GM20000 (cell line): ENCODE data around the gene VAMP5.
"Not testable (repeated sequence)": the region's sequence is repeated elsewhere in the genome, so short reads cannot be mapped to it uniquely, and the experiment has no call there.

Source experiments
- DNase-seq: peaks from one replicate; pipeline ENCODE4 v3.0.0; 2012; ENCODE audit warnings: low spot score
- CTCF ChIP-seq: IDR thresholded peaks from 2 replicates; pipeline ENCODE4 v1.5.1; 2012; ENCODE audit warnings: mild to moderate bottlenecking, control low read depth; ENCODE audit errors: extremely low read depth, missing control alignments

VAMP5 gene

GRCh38 chr2:85540133-85540648 is 44.0 kb upstream of the VAMP5 start:
- TF ChIP-seq CTCF, result no peak
- no peak for DNase-seq

DNA sequence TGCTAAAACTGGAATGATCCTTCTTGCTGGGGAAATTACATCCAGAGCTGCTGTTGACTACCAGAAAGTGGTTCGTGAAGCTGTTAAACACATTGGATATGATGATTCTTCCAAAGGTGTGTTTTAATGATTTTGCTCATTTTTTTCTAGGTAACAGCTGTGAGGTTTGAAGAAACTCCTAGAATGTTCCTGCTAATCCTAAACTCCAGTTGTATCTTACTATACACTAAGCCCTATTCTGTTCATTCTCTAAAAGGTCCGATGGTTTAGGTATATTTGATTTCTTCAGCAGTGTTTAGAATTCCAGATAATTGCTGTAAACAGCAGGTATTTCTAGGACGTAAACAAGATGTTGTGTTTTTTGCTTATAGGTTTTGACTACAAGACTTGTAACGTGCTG is 43.0 kb upstream of the VAMP5 start:
- no peak for DNase-seq

DNA sequence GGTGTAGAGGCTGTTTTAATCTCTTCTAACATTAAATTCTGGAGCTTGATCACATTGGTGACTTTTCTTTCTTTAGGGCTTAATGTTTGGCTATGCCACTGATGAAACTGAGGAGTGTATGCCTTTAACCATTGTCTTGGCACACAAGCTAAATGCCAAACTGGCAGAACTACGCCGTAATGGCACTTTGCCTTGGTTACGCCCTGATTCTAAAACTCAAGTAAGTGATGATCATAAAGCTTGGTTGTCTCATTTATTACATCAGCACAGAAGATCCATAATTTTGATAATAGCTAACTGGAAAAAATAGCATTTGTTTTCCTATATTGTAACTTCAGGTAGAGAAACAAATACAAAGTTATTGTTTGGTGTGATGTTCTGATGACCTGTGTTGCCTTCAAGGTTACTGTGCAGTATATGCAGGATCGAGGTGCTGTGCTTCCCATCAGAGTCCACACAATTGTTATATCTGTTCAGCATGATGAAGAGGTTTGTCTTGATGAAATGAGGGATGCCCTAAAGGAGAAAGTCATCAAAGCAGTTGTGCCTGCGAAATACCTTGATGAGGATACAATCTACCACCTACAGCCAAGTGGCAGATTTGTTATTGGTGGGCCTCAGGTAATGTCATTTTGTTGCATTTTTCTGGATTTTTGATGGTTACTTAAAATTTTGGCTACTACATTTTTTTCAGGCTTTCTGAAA is 42.3 kb upstream of the VAMP5 start:
- no peak for TF ChIP-seq CTCF
- no peak for DNase-seq

More for the DNA sequence above, 43.0 kb upstream of the VAMP5 start:
- TF ChIP-seq CTCF, result no peak

DNA sequence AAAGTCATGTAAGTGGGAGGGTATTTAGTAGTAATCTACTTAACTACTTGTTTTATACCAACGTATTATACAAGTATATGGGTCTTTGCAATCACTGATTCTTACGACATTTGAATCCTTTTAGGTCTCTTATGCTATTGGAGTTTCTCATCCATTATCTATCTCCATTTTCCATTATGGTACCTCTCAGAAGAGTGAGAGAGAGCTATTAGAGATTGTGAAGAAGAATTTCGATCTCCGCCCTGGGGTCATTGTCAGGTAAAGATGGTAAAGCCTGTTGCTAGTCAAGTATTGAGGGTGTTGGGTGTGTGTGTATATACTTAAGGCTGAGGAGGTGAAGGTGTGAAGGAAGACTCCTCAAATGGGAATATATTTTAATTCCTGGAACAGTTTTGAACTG is 41.5 kb upstream of the VAMP5 start:
- TF ChIP-seq CTCF, result no peak
- DNase-seq, result no peak

GRCh38 chr2:85544254-85544691 is 40.0 kb upstream of the VAMP5 start:
- DNase-seq, result not testable (repeated sequence)

DNA sequence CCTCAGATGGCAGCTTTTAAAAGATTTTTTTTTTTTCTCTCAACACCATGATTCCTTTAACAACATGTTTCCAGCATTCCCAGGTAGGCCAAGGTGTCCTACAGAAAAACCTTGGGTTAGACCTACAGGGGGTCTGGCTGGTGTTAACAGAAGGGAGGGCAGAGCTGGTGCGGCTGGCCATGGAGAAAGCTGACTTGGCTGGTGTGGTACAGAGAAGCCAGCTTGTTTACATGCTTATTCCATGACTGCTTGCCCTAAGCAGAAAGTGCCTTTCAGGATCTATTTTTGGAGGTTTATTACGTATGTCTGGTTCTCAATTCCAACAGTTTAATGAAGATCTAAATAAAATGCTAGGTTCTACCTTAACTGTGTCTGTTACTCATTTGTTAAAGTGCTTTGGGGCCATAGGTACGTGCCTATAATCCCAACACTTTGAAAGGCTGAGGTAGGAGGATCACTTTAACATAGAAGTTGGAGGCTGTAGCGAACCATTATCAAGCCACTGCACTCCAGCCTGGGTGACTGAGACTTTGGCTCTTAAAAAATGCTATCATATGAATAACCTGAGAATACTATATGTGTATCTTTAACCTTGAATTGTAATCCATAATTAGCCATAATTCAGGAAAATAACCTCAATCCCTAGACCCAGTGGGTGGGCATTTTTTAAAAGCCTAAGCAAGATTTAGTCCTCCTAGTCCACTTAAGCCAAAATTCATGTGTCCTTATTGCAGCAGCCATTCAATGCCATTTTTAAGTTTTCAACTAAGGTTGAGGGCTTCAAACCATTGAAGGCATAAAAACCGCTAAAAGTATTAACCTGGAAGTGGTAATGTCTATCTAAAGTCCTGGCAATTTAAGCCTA is 39.1 kb upstream of the VAMP5 start:
- DNase-seq, result not testable (repeated sequence)

- DNase-seq, result no peak
Observed at GRCh38 chr2:85545780-85546240, 38.4 kb upstream of the VAMP5 start.

More at GRCh38 chr2:85545780-85546240, 38.4 kb upstream of the VAMP5 start:
- TF ChIP-seq CTCF, result no peak
